SIG-M5 treated with dmso at 0.1 percent for 504 hours (cell line): ENCODE measurements around the gene HECA.
"Not testable (repeated sequence)": the region's sequence is repeated elsewhere in the genome, so short reads cannot be mapped to it uniquely, and the experiment has no call there.

ENCODE experiments used
- DNase-seq: peaks from one replicate; lab custom pipeline; 2025; ENCODE audit not compliant: unreplicated experiment; lab: John Stamatoyannopoulos, UW

HECA gene

DNA sequence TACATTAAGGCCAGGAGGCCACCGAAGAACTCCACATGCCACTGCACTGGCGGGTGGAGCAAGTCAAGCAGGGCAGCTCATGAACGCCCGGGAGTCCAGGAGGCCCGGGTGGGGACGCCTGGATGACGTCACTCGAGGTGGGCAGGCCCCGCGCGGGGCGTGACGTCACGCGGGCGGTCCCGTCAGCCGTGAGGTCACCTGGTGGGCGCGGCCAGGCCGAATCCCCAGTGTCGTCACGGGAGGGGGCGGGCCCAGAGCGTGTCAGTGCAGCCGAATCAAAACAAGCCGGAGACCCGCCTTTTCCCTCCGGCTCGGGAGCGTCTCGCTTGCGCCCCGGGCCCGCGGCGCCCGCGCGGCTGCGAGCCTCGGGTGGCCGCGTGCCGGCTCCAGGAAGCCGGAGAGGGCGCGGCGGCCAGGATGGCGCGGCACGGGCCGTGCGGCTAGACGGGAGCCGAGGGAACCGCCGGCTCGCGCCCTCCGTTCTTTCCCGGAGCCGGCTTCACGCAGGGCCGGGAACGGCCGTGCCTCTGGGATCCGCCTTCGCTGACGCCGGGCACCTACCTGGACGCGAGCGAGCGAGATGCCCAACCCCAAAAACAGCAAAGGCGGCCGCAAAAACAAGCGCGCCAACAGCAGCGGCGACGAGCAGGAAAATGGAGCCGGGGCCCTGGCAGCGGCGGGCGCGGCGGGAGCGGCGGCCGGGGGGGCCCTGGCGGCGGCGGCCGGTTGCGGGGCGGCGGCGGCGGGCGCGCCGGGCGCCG is at the start of gene HECA:
TSS of gene HECA (plus strand) at position 264 of the 761 bp plus-strand sequence. CDS start at position 581, 317 bp downstream.
- DNase-seq, result peak; percentile 70

DNA sequence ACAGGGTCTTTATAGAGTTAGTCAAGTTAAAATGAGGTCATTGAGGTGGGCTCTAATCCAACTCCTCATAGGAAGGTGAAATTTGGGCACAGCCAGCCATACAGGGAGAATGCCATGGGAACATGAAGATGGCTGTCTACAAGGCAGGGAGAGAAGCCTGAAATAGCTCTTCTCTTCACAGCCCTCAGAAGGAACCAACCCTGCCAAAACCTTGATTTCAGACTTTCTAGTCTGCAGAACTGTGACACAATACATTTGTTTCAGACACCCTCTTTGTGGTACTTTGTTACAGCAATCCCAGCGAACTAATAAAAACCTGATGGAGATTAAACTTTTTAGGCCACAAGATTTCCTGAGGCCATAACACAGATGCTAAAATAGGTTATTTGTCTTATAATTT is 43.1 kb upstream of the HECA start:
- DNase-seq, result no peak

DNA sequence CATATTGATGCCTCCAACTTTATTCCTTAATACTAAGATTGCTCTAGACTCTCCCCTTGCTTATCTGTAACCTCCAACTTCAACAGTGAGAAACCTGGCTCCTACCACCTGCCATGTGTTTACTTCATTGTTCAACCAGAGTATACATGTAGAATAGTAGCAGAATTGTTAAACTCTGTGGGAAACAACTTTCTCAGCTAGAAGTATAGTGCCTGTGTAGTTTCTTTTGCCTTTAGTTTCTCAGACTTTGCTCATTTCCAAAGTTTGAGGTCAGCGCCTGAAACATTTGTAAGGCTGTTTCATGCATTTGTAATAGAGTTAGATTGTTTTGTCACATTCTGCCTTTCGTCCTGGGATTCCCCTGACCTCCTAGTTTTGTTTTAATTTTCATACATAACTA is 34.9 kb upstream of the HECA start:
- DNase-seq, result no peak

DNA sequence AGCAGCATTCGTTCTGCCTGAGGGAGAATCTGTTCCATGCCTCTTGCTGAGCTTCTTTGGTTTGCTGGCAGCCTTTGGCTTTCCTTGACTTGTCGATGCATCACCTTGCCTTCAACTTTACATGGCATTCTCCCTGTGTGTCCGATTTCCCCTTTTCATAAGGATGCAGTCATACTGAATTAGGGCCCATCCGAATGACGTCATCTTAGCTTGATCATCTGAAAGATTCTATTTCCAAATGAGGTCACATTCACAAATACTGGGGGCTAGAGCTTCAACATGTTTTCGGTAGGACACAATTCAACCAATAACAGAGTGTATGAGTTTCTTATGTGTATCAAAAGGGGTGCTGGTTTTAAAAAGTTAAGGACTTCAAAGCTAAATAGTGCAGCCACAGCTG is 27.8 kb upstream of the HECA start:
- no peak for DNase-seq

DNA sequence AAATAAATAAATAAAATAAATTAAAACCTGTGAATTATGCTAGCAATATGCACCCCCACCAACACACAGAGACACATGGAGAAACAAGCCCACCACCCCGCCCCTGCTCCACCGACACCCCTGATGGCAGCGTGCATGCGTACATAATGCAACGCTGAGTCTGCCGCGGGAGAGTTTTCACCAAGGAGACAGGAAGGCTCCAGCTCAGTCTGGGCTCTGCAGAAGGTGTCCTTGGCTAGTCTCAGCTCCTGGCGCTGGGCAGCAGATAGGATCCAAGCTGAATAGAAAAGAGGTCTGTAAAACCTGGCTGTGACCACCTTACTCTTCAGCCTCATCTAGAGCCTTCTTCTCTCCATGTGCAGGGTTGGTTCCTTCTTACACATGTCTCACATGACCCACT is 26.5 kb upstream of the HECA start:
- DNase-seq, result no peak

- no peak for DNase-seq
Observed at GRCh38 chr6:139109558-139109957, 25.3 kb upstream of the HECA start.

GRCh38 chr6:139112146-139112545 is 22.7 kb upstream of the HECA start:
- DNase-seq, result no peak

GRCh38 chr6:139112561-139112960 is 22.3 kb upstream of the HECA start:
- no peak for DNase-seq

- no peak for DNase-seq
Observed at GRCh38 chr6:139114746-139115145, 20.1 kb upstream of the HECA start.

- DNase-seq, result no peak
Observed at GRCh38 chr6:139115989-139116758, 18.7 kb upstream of the HECA start.

DNA sequence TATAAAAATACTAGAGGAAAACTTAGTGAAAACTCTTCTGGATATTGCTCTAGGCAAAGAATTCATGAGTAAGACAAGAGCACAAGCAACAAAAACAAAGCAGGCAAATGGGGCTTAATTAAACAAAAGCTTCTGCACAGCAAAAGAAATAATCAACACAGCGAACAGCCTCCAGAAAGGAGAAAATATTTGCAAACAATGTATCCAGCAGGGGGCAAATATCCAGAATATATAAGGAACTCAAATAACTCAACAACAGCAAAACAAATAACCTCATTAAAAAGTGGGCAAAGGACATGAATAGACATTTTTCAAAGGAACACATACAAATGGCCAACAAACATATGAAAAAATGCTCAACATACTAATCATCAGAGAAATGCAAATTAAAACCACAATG is 17.1 kb upstream of the HECA start:
- no peak for DNase-seq

DNA sequence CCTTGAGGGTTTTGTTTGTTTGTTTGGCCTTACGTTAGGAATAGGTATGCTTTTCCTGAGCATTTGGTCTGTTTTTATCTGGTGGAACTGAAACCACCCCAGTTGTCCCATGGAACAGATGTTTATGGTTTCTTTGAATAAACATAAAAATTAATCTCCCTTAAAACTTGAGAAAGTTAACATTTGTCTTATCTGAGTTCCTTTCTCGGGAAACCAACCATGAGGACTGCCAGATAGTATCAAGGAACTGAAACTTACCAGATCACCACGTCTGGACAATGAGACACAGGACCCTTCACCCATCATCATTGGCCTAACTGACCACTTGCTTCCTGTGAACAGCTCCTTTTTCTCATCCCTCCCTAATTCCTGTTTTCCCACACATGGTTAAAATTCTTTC is 15.3 kb upstream of the HECA start:
- no peak for DNase-seq

DNA sequence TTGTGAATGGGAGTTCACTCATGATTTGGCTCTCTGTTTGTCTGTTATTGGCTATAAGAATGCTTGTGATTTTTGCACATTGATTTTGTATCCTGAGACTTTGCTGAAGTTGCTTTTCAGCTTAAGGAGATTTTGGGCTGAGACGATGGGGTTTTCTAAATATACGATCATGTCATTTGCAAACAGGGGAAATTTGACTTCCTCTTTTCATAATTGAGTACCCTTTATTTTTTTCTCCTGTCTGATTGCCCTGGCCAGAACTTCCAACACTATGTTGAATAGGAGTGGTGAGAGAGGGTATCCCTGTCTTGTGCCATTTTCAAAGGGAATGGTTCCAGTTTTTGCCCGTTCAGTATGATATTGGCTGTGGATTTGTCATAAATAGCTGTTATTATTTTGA is 12.1 kb upstream of the HECA start:
- DNase-seq, result not testable (repeated sequence)

GRCh38 chr6:139124887-139125672 is 9.8 kb upstream of the HECA start:
- DNase-seq, result peak; percentile 88

- DNase-seq, result peak; percentile 84
Observed at GRCh38 chr6:139126255-139126654, 8.6 kb upstream of the HECA start.

DNA sequence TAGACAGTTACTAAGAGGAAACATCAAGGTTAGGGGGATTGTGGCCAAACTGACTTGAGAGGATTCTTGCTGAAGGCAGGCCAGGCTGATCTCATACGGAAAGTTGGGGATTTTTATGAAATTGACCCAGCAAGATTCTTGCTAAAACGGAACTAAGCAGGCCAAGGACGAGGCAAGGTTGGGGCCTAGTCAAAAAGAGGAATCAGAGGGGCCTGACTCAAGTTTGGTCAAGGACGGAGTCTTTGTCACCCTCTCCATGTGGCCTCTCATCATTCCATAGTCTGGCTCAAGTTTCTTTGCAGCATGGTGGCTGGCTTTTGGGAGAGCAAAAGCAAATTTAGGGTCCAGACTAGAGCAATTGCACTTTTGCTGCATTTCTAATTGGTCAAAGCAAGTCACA is 7.9 kb upstream of the HECA start:
- no peak for DNase-seq

- no peak for DNase-seq
Observed at GRCh38 chr6:139129284-139129683, 5.6 kb upstream of the HECA start.

DNA sequence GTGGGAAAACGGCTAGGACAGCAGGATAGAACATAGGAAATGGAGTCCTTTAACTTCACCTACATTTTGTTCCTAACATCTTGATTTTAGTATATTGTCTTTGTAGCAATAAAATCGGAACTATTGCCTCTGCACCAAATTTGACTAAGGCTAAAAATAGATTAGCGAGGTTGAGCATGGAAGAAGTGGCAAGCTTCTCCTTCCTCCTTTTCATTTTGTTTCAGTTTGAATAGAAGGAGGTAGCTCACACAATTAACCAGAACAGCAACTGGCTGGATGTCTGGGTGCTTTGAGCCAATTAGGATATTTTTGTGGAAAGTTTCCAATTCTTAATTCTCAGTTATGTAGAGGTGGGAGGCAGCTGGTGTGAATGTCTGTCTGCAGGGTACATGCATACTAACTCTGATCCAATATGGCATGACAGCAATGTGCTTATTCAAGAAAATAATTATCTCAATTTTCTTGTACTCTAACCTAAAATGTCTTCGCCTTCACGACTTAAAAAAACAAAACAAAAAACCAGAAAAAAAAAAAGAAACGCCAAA is 3.1 kb upstream of the HECA start:
- peak; percentile 71 for DNase-seq

- no peak for DNase-seq
Observed at GRCh38 chr6:139133262-139134063, 1.4 kb upstream of the HECA start.

DNA sequence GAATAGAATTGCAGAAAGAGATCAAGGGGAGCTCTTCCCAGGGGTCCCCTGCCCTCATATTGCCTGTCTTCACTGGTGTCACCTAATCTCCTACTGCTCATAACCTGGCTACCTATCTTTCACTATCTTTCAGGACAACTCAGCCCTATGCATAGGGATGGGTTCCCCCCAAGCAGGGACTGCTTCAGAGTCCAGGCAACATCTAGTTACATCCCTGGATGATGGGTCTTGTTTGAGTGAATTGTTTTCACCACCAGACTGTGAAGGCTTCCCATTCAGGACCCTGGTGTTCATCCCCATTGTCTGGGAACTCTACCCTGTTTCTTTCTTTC is 850 bp upstream of the HECA start:
- DNase-seq, result no peak
